Sigmoid colon (tissue), 4 donors: ENCODE data around the gene ABCA1.

Experiments
- POLR2A ChIP-seq, 2 donors: fragments of 450-650 bp; IDR thresholded peaks; one replicate each; pipeline ENCODE4 v1.6.1; 2016; ENCODE audit warnings: antibody characterized with exemption in 2 of 2, mild to moderate bottlenecking in 2 of 2, moderate library complexity in 2 of 2
- POLR2AphosphoS5 ChIP-seq, 4 donors: sonication (generic); formaldehyde crosslinking; IDR thresholded peaks; one replicate each; pipeline ENCODE4 v1.6.1; 2017; ENCODE audit warnings: antibody characterized with exemption in 4 of 4
- TF ChIP-seq, protein P1 (sequence below), 4 experiments: fragments of 450-650 bp in 3 of 4; fragments of 200-600 bp in 1 of 4; IDR thresholded peaks; one replicate each; pipeline ENCODE4 v1.5.1; 2016 to 2019; ENCODE audit warnings: antibody characterized with exemption in 4 of 4, mild to moderate bottlenecking in 3 of 4, moderate library complexity in 2 of 4

DNA sequence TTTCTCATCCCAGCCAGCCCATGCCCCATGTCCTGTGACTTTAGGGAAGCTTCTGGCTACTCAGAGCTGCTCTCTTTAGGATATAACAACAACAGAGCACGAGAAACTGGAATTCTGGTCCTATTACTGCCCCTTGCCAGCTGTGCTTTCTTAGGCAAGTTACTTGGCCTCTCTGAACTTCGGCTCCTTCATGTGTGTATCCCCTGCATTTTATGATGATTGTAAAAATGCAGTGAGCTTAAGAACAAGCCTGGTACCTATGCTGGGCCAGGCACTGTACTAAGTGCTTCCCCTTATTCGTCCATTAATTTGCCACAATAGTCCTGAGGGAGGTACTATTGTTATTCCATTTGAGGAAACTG is 54.5 kb downstream of the ABCA1 start:
- TF ChIP-seq, protein P1, sequence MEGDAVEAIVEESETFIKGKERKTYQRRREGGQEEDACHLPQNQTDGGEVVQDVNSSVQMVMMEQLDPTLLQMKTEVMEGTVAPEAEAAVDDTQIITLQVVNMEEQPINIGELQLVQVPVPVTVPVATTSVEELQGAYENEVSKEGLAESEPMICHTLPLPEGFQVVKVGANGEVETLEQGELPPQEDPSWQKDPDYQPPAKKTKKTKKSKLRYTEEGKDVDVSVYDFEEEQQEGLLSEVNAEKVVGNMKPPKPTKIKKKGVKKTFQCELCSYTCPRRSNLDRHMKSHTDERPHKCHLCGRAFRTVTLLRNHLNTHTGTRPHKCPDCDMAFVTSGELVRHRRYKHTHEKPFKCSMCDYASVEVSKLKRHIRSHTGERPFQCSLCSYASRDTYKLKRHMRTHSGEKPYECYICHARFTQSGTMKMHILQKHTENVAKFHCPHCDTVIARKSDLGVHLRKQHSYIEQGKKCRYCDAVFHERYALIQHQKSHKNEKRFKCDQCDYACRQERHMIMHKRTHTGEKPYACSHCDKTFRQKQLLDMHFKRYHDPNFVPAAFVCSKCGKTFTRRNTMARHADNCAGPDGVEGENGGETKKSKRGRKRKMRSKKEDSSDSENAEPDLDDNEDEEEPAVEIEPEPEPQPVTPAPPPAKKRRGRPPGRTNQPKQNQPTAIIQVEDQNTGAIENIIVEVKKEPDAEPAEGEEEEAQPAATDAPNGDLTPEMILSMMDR (IDR thresholded peaks at IDR 0.05): no peak
- TF ChIP-seq POLR2AphosphoS5 (IDR thresholded peaks at IDR 0.05) (no peak), POLR2A (IDR thresholded peaks at IDR 0.05) (no peak)
